GM21367 (cell line): ENCODE results near the gene KLHL5.

Experiments
- ATAC-seq: cut with Tn5 transposase; IDR thresholded peaks from one replicate; pipeline ENCODE4 v1.9.1; 2021; ENCODE audit not compliant: unreplicated experiment

KLHL5 gene

DNA sequence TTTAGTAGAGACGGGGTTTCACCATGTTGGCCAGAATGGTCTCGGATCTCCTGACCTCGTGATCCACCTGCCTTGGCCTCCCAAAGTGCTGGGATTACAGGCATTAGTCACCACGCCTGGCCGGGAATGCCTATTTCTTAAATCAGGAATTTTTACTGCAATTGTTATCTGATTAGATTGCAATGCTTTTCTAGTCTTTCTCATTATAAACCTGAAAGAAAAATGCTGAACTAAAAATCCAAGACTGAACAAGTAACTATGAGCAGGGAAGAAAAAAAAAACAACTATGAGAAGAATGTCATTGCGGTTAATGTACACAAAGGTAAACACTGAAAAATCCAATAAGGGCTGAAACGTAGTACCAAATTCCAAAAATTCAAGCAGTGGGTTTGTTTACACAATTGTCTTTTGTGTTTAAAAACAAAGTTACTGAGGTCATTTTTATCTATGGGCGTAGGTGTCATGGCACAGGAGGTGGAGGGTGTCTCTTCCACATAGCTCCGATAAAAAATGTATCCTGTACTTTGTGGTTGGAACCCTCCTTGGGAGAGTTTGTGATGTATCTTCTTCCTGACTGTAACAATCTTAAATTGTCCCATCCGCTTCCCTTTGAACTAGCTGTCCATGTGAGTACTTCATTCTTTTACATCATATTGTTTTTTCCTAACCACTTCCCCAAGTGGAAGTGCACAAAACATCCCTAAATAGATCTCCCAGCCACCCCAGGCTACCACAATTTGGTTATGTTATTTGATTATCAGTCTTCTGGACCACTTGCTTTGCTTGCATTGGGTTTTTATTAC, 18.8 kb upstream of the KLHL5 start:
- no peak for ATAC-seq

DNA sequence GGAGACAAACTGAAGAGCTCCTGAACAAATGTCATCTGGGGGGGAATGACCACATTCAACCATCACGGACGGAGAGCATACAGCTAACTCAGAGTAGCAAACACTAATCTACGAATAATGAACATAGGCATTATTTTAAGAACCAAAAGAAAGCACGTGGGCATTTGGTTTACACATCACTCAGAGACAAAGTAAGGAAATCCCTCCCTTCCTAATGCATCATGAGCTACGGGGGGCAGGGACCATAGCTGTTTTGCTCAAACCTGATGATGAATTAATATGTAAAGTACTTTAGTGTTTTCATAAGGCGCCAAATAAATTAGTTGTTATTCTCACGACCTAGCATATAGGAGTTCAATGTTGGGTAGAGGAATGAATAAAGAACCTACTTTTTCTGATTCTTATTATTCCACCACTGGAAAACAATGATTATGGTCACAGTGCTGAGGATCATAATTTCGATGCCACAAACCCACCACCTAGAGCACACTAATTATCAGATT, 18.1 kb upstream of the KLHL5 start:
- no peak for ATAC-seq

- peak; percentile 41 for ATAC-seq
Measured at GRCh38 chr4:39044364-39044955, 17.6 kb upstream of the KLHL5 start.

- ATAC-seq: no peak
Measured at GRCh38 chr4:39044956-39045826, 16.8 kb upstream of the KLHL5 start.

DNA sequence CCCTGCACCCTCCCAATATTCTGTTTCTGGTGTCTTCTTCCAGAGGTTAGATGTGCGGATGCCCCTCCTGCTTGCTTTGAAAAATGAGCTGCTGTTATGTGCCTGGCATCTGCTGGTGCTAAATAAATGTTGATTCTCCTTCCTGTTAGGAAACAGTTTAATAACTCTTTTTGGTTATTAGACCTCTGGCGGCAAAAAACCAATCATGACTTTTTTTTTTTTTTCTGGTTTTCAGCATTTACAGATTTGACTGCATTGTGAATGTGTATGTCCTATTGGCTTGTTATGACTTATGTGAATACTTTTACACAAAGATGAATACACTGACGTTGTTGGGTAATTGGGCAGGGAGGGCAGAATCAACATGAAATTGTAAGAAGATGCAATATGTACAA, 16.2 kb upstream of the KLHL5 start:
- no peak for ATAC-seq

GRCh38 chr4:39046249-39046648, 15.8 kb upstream of the KLHL5 start:
- no peak for ATAC-seq

- no peak for ATAC-seq
Measured at GRCh38 chr4:39047681-39048080, 14.4 kb upstream of the KLHL5 start.

DNA sequence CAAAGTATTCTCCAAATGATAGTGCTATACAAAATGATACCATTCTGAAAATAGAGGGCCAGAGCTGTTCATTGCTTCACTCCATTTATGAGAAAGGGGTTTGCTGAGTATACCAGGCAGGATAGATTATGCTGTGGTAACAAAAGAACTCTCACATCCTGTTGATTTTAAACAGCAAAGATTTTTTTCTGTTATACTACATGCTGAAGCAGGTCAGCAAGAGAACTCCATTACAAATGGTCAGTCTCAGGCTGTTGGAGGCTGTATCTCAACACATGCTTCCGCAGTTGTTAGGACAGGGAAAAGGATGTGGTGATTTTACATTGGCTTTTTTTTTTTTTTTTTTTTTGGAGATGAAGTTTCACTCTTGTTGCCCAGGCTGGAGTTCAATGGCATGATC, 13.7 kb upstream of the KLHL5 start:
- ATAC-seq: no peak

- no peak for ATAC-seq
Measured at GRCh38 chr4:39050590-39050989, 11.4 kb upstream of the KLHL5 start.

DNA sequence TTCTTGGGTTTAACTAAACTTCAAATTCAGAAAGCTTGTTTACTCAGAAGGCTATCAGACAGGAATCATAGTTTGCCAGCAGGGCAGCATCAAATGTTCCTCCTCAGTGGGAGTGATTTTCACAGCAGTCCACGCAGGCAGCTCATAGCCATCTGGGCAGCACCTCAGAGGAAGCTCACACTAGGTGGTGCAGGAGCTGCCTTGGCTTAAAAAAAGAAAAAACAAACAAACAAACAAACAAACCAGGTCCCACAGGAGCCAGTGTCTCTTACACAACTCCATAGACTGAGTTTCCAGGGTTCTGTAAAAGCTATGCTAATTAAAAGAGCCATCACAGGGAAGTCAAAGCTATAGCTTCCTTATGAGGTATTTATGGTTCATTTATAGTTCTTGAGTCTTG, 10.5 kb upstream of the KLHL5 start:
- no peak for ATAC-seq

- ATAC-seq: no peak
Measured at GRCh38 chr4:39053983-39054382, 8.0 kb upstream of the KLHL5 start.

- no peak for ATAC-seq
Measured at GRCh38 chr4:39054497-39054896, 7.5 kb upstream of the KLHL5 start.

- ATAC-seq: no peak
Measured at GRCh38 chr4:39056023-39056422, 6.0 kb upstream of the KLHL5 start.

GRCh38 chr4:39061457-39061856, 575 bp upstream of the KLHL5 start:
- no peak for ATAC-seq

- no peak for ATAC-seq
Measured at GRCh38 chr4:39062770-39063097, 702 bp downstream of the KLHL5 start.

- no peak for ATAC-seq
Measured at GRCh38 chr4:39063430-39063829, 1.4 kb downstream of the KLHL5 start.

GRCh38 chr4:39066371-39066770, 4.3 kb downstream of the KLHL5 start:
- ATAC-seq: no peak

GRCh38 chr4:39067031-39067430, 5.0 kb downstream of the KLHL5 start:
- ATAC-seq: no peak

DNA sequence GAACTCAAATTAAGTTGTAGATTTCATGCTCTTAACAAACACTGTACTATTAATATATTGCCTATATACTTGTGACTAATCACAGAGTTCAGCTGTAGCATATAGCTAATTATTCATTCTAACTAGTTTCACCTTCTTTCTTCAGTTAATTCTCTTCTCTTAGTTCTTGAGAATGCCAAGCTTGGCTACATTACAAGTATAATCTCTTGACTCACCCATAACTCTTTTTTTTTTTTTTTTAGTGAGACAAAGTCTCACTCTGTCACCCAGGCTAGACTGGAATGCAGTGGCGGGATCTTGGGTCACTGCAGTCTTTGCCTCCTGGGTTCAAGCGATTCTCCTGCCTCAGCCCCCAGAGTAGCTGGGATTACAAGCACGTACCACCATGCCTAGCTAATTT, 5.4 kb downstream of the KLHL5 start:
- no peak for ATAC-seq

GRCh38 chr4:39068907-39069306, 6.9 kb downstream of the KLHL5 start:
- ATAC-seq: no peak

GRCh38 chr4:39078829-39079228, 16.8 kb downstream of the KLHL5 start:
- no peak for ATAC-seq

GRCh38 chr4:39083164-39083563, 21.1 kb downstream of the KLHL5 start:
- ATAC-seq: no peak
